Measurements from ENCODE around the gene CUX1.

Gene CUX1

DNA sequence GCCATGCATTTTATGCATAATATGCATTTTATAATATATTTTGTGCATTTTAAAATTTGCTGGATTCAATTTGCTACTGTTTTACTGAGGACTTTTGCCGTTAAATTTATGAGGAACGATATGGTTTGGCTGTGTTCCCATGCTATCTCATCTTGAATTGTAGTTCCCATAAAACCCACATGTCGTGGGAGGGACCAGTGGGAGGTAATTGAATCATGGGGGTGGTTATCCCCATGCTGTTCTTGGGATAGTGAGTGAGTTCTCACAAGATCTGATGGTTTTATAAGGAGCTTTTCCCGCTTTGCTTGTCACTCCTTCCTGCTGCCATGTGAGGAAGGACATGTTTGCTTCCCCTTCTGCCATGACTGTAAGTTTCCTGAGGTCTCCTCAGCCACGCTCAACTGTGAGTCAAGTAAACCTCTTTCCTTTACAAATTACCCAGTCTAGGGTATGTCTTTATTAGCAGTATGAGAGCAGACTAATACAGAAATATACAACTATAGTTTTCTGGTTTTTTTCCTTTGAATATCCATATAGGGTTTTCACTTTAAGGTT, 267.9 kb downstream of the CUX1 start:
- DNase-seq, result no peak

DNA sequence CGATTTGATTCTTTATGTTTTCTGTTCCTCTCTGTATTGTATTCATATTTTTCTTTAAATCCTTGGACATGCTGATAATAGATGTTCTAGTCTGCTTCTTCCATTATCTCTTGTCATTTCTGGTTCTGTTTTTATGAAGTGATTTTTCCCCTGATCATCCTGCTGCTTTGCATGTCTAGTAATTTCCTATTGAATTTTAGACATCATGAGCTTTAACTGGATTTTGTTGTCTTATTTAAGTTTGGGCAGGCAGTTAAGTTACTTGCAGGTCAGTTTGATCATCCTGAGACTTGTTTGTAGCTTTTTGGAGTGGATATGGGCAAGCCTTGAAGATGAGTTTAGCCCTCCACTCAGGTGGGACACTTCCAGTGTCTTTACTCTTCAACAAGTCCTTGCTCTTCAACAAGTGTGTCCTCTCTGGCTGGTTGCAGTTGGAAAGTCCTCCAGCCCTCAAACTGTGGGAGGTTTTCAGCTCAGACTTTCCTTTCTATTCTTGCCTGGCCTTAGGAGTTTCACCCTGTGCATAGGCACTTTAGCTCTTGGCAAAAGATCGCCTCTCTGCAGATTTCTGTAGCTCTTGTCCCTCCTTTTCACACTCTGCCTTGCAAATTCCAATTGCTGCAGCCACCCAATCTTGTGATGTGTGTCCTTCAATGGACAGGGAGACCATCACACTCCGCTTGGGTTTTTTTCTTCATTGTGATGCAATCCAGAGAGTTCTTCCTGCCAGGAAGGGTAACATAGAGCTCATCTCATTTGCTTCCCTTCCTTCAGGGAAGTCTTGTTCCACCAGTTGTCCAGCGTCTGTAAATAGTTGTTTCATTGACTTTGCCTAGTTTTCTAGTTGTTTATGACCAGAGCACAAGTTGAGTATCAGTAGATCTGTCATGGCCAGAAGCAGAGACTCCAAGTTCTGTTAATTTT, 272.0 kb downstream of the CUX1 start:
- DNase-seq, result no peak

DNA sequence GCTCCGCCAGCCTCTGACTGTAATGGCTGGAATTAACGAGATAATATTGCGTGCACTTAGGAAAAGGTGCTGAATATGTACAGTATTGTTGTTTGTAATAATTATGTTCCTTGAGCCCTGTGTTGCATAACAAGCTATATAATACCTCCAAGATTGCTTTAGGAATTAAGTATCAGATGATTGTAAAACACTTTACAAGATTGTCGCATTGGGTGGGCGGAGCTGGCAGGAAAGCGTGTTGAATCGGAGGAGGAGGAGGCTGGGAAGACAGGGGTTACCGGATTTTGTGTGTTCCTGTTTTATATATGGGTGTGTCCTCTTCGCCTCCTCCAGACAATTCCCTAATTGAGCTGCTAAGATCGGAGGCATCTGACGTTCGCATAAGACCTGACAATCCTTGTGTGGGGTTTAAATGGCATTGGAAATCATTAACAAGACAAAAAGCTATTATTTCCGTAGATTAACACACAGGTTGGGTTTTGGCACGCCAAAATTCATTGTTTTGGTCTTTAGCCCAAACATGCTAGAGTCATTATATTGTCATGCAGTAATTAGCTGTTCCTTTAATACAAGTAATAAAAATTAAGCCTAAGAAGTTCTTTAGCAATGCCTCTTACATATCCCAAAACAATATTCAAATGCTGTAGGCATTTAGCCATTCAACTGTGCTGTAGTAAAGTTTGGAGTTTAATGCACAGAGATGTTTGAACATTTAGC, 276.3 kb downstream of the CUX1 start:
- no peak for DNase-seq

DNA sequence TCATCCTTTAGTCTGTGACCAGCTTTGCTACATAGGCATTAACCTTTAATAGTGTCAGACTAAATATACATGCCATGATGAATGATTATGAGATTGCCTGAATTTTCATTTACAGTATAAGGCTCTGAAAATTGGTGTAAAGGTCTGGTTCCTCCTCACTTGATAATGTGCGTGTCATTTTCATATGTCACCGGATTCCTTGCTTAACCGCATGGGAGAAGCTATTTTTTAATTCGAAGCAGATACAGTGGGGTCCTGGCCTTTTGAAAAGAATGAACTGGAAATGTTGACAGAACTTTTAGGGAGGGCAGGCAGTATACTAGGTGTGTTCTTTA, 276.9 kb downstream of the CUX1 start:
- DNase-seq, result no peak

DNA sequence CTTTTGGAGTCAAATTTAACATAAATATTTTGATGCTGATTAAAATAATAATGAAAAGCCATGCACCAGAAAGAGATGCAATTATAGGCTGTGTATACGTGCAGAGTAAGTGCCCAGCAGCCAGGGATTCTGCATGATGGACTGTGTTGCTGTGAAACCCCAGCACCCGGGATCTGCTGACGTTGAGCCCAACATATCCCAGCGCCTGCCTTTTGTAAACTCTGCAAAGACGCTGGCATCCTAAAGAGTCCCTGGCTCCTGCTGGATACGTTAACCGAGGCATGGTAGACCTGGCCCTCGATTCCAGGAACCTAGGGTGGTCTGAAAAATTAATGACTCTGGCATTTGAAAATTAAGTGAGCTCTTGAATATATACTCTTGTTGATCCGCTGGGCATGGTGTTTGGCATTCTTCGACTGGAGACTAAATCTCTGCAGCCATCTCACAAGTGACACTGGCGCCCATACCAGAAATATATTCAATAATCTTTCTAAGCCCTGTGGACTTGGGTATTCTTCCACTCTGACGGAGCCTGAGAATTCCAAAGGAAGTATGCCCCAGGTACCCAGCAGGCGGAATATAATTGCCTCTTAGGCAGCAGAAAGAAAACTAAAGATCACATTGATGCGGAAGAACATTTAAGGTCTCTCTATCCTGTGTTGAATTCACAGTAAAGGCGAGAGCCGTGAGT, 278.0 kb downstream of the CUX1 start:
- no peak for DNase-seq

DNA sequence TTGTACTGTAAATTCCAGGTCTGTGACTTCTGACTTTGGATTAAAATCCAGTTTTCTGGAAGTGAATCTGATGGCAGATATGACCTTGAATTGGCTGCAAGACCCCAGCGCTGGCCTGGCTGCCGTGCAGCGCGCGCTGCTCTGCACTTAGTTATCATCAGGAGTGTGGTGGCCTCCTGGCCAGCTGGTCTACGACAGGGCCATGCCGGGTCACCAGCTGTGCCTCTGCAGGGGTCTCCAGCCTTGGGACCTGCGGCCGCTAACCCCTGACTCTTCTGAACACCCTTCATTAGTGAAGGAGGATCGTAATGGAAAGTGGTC, 278.5 kb downstream of the CUX1 start:
- DNase-seq, result no peak

DNA sequence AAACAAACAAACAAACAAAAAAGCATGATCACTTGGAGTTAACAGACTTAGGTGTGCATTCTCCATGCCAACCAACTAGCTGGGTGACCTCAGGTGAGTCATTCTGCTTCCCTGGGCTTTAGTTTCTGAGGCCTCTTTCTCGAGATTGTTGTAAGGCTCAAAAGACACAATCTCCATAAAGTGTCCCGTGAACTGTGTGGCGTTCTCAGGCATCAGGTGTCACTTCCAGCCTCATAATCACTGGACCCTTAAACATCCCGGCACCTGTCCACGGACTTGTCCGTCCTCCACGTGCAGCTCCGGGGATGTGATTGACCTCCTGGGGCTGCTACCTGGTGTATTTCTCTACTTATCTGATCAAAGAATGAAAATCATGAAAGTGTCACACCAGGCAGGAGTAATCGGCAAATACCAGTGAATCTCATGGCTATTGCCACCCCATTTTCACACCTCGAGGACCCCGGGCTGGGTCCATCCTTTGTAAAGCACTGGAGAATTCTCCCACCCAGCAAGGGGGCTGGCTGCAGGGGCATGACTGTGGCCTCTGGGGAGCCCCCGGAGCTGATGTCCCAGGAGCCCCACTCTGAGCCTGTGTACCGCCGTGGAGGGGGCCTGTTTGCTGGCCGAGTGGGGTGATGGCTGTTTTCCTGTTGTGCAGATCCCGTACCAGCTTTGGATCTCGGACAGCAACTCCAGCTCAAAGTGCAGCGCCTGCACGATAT, 279.4 kb downstream of the CUX1 start:
- no peak for DNase-seq

- no peak for DNase-seq
Measured at GRCh38 chr7:102097601-102098161, 280.3 kb downstream of the CUX1 start.

- no peak for DNase-seq
Measured at GRCh38 chr7:102098986-102099385, 281.6 kb downstream of the CUX1 start.

- DNase-seq, result no peak
Measured at GRCh38 chr7:102099474-102099873, 282.0 kb downstream of the CUX1 start.

GRCh38 chr7:102101111-102101551, 283.7 kb downstream of the CUX1 start:
- no peak for DNase-seq

- no peak for DNase-seq
Measured at GRCh38 chr7:102101926-102102325, 284.5 kb downstream of the CUX1 start.

- no peak for DNase-seq
Measured at GRCh38 chr7:102103027-102103372, 285.6 kb downstream of the CUX1 start.

DNA sequence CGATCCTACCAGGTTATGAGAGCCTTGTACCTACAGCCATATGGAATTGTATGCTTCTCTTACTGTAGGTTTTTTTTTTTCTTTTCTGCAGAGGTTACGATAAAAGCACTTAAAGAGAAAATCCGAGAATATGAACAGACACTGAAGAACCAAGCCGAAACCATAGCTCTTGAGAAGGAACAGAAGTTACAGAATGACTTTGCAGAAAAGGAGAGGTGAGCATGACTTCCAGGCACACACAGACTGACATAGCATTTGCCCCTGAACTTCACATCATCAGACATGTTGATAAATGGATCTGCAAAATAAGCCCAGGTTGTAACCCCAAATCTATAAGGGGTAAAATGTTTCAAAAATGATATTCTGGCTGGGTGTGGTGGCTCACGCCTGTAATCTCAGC, 286.8 kb downstream of the CUX1 start:
- no peak for DNase-seq

DNA sequence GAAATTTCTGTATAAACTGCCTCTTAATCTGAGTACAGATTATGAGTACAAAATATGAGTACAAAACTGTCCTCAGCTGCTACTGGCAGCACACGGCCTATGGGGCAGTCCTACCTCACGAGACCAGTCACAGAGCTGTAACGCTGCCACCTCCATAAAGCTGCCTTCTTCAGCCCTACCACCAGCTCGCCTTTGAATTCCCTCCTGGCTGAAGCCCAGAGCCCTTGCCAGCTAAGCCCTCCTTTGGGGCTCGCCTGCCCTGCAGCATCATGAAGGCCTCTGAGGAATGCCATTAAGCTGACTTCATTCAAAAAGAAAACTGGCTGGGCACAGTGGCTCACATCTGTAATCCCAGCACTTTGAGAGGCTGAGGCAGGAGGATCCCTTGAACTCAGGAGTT, 289.2 kb downstream of the CUX1 start:
- no peak for DNase-seq

DNA sequence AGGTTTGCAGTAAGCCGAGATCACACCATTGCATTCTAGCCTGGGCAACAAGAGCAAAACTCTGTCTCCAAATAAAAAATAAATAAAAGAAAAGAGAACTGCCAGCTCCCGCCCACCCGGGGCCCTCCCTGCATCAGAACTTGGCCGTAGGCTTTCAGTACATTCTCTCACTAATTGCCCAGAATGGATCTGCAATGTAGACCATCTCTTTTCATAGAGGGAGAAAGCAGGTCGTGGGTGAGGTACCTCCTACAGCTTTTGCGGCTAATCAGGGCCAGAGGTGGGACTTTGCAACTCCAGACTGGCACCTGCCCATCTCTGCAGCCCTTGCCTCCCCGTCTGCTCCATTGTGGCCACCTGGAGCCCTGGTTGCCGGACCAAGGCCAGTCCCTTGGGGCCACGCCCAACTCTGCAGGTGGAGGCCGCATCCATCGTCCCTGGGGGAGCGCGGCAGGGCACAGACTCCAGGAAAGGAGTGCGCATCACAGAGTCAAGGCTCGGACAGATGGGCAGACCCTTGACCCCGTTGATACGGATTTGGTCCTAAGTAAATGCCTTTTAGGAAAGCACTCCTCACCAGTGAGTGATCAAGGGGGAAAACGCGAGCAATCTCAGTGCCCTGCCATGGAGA, 290.2 kb downstream of the CUX1 start:
- DNase-seq, result no peak

DNA sequence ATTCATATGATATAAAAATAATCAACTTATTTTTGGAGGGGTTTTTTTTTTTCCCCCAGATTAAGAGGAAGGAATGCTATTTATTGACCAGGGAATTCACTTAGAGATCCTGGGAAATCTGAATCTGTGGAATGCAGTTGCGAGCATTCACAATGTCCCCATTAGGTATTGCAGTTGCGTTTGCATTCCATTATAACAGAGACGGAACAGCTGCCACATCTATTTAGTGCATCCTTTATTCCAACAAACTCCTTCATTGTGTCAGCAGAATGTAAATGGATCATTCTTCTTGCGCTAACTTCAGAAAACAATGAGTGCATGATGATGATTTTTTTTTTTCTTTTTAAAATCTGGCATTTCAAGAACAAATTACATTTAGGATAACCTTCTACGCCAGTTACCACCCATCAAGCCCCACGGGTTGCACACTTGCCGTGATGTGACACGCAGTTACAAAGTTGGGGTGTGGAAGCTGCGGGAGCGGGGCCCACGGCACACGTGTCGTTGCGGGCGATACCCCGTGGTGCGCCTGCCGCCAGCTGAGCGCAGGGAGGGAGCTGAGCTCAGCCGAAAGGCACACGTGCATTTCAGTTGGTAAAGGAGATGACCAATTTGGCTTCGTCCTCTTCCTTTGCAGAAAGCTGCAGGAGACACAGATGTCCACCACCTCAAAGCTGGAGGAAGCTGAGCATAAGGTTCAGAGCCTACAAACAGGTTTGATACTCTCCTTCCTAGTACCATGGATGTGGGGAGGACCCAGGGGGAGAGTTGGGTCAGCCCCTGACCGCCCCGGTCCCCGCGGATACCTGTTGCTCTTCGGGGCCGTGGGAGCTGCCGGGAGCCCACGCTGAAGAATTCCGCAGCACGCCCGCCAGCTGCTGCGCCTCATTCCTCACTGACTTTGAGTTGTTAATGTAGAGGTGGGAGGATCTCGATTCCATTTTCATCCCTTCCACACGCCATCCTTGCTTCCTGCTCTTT, 293.9 kb downstream of the CUX1 start:
- no peak for DNase-seq

DNA sequence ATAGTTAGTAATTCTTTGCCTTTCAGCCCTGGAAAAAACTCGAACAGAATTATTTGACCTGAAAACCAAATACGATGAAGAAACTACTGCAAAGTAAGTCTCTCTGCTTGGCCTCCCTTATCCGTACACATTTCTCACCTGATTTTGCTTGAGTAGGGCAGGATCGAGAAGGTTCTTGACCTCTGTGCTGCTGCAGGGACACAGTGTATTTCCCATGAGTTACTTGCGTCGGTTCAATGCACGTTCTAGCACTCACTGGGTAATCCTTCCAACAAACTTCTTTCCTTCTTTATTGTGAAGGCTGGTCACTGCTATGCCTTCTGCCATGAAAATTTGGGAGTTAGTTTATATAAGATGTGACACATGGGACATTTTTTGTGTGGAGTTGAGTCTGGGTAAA, 297.8 kb downstream of the CUX1 start:
- no peak for DNase-seq

DNA sequence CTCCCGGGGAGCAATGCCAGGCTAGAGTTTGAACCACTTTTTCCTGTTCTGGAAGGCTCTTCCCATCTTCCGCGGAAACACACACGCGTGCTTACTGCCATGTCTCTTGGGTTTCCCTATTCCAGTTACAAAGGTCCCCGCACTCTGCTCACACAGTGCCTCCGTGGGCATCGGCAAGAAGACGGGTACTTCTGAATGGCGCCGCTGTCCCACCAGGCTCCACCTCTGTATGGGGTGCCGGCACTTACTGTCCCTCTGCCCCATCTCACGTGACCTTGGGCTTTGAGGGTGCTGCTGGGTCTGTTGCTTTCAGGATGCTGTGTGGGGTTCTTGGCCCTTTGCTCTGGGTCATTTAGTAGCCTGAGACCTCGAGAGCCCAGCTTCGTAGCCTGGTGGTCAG, 298.5 kb downstream of the CUX1 start:
- no peak for DNase-seq

DNA sequence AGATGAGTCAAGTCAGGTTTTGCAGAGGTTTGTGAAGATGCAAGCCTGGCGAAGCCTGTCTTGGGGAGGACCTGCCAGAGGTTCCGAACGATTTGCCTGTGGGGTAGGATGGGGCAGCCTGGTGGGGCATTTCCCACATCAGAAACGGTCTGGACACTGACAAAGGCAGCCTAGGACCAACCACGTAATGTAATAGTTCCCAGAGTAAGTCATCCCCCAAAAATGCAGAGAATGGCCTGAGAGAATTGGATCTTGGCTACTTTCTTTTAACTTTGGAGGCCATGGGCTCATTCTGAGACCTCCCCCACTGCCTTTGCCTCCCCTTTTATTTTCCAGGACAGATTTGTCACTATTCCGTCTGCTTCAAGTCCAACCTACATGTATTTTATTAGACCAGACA, 300.3 kb downstream of the CUX1 start:
- DNase-seq, result no peak

GRCh38 chr7:102119213-102119651, 301.8 kb downstream of the CUX1 start:
- DNase-seq, result no peak

Data from RPMI8226 (cell line).